ENCODE data around the gene PMFBP1. TPM values are rescaled to one million over a fixed set of nuclear protein-coding genes. Genes with fewer than 3 reads are reported as not detected.

Gene PMFBP1
- total RNA-seq, 2 experiments from 2014 or later: 1.4 to 1.6 TPM

- ATAC-seq (ENCODE audit: poor library complexity): no peak
- Histone ChIP-seq H3K4me1 (ENCODE audit: insufficient read depth, low read length) (no peaks in the 10 kb centered on the region), H3K36me3 (ENCODE audit: insufficient read depth, low read length) (no peaks in the 10 kb centered on the region), H3K9me3 (ENCODE audit: control insufficient read depth in 1 of 2, insufficient read depth in 1 of 2, low read length in 2 of 2) (peaks cover 0 to 4% of the 10 kb centered on the region in 2 experiments), H3K27ac (ENCODE audit: low read depth in 1 of 2, low read length in 2 of 2) (no peak overlapping the region), H3K4me3 (ENCODE audit: low read length) (no peak overlapping the region), H3K27me3 (ENCODE audit: control insufficient read depth in 1 of 2, insufficient read depth in 2 of 2, low read length in 2 of 2) (no peaks in the 10 kb centered on the region)
- Mint-ChIP-seq H3K9me3 (peaks cover 3% of the 10 kb centered on the region), H3K27me3 (peaks cover 5% of the 10 kb centered on the region), H3K4me3 (no peak overlapping the region), H3K27ac (no peak overlapping the region), H3K36me3 (ENCODE audit: low read depth) (no peaks in the 10 kb centered on the region), H3K4me1 (ENCODE audit: low read depth) (no peaks in the 10 kb centered on the region)
- intact Hi-C loops (cut with DNase I, micrococcal nuclease): no loop called here
- POLR2A ChIA-PET: no interaction called here
- no peak for TF ChIP-seq CTCF (IDR thresholded peaks at IDR 0.05)
- DNase-seq: no peak
- CTCF ChIA-PET: no interaction called here
Measured at GRCh38 chr16:72210072-72210471, 38.1 kb upstream of the PMFBP1 start.

GRCh38 chr16:72206299-72206698 is 34.3 kb upstream of the PMFBP1 start:
- no peak overlapping the region for H3K4me3 ChIP-seq (ENCODE audit: low read length)
- no peaks in the 10 kb centered on the region for H3K9me3 Mint-ChIP-seq
- peaks cover 17% of the 10 kb centered on the region for H3K27me3 Mint-ChIP-seq
- no peak overlapping the region for H3K4me3 Mint-ChIP-seq
- peaks cover 7% of the 10 kb centered on the region for H3K4me1 Mint-ChIP-seq (ENCODE audit: low read depth)
- intact Hi-C loops (cut with DNase I, micrococcal nuclease): no loop called here
- POLR2A ChIA-PET: no interaction called here
- ATAC-seq (ENCODE audit: poor library complexity) (no peak), DNase-seq (no peak)
- H3K27ac ChIP-seq (ENCODE audit: low read depth in 1 of 2, low read length in 2 of 2): no peak overlapping the region
- TF ChIP-seq CTCF (IDR thresholded peaks at IDR 0.05): no peak
- H3K36me3 Mint-ChIP-seq (ENCODE audit: low read depth): no peaks in the 10 kb centered on the region
- no peaks in the 10 kb centered on the region for H3K9me3 ChIP-seq (ENCODE audit: control insufficient read depth in 1 of 2, insufficient read depth in 1 of 2, low read length in 2 of 2)
- H3K27me3 ChIP-seq (ENCODE audit: control insufficient read depth in 1 of 2, insufficient read depth in 2 of 2, low read length in 2 of 2): no peaks in the 10 kb centered on the region
- CTCF ChIA-PET: no interaction called here
- H3K4me1 ChIP-seq (ENCODE audit: insufficient read depth, low read length): no peaks in the 10 kb centered on the region
- H3K27ac Mint-ChIP-seq: no peak overlapping the region
- H3K36me3 ChIP-seq (ENCODE audit: insufficient read depth, low read length): no peaks in the 10 kb centered on the region

GRCh38 chr16:72203401-72203800 is 31.4 kb upstream of the PMFBP1 start:
- Mint-ChIP-seq H3K27me3 (peaks cover 18% of the 10 kb centered on the region), H3K4me1 (ENCODE audit: low read depth) (peaks cover 7% of the 10 kb centered on the region), H3K9me3 (no peaks in the 10 kb centered on the region), H3K4me3 (no peak overlapping the region), H3K36me3 (ENCODE audit: low read depth) (no peaks in the 10 kb centered on the region), H3K27ac (no peak overlapping the region)
- H3K27me3 ChIP-seq (ENCODE audit: control insufficient read depth in 1 of 2, insufficient read depth in 2 of 2, low read length in 2 of 2): no peaks in the 10 kb centered on the region
- H3K27ac ChIP-seq (ENCODE audit: low read depth in 1 of 2, low read length in 2 of 2): peak overlapping the region in 1 of 2 donors; percentile 41
- H3K4me3 ChIP-seq (ENCODE audit: low read length): no peak overlapping the region
- intact Hi-C loops (cut with DNase I, micrococcal nuclease): no loop called here
- no peaks in the 10 kb centered on the region for H3K36me3 ChIP-seq (ENCODE audit: insufficient read depth, low read length)
- ChIA-PET POLR2A (no interaction called here), CTCF (interaction anchor here (0.5 kb wide), 1 partner anchor 800 kb away, joined by 5 read pairs; no protein-coding TSS in a partner anchor)
- DNase-seq: peak in 3 of 14 experiments; percentile 18 to 74 (median 63)
- H3K9me3 ChIP-seq (ENCODE audit: control insufficient read depth in 1 of 2, insufficient read depth in 1 of 2, low read length in 2 of 2): no peaks in the 10 kb centered on the region
- H3K4me1 ChIP-seq (ENCODE audit: insufficient read depth, low read length): no peaks in the 10 kb centered on the region
- no peak for TF ChIP-seq CTCF (IDR thresholded peaks at IDR 0.05)
- ATAC-seq (ENCODE audit: poor library complexity): no peak

All from CD4-positive, alpha-beta T cell (primary cell).